ENCODE results near the gene KAT7.
A peak's percentile ranks its signal among the peaks of the same experiment; 100 is the strongest.

The KAT7 gene

GRCh38 chr17:49776551-49777300, 11.8 kb upstream of the KAT7 start:
- TF ChIP-seq GATA3 (IDR thresholded peaks at IDR 0.05; ENCODE audit: low read depth, low read length) (no peak), GATA2 (IDR thresholded peaks at IDR 0.05; ENCODE audit: low read depth, low read length) (no peak)

DNA sequence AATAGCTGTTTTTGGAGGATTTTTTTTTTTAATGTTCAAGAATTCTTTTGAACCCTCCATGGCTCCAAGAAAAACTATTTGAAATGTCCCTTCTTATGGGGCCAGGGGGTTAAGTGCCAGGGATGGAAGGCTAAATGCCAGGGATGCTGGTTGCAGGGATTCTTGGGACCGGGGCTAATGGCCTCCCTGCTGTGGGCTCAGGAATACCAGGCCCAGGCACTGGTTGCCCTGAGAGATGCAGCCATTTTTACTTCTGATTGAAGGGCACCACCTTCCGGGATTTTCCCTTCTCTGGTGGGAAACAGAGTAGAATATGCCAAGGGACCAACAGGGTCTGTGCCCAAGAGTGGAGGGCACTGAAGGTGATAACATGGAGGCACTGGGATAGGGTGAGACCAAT, 10.9 kb upstream of the KAT7 start:
- TF ChIP-seq GATA2 (IDR thresholded peaks at IDR 0.05; ENCODE audit: low read depth, low read length) (no peak), GATA3 (IDR thresholded peaks at IDR 0.05; ENCODE audit: low read depth, low read length) (no peak)

DNA sequence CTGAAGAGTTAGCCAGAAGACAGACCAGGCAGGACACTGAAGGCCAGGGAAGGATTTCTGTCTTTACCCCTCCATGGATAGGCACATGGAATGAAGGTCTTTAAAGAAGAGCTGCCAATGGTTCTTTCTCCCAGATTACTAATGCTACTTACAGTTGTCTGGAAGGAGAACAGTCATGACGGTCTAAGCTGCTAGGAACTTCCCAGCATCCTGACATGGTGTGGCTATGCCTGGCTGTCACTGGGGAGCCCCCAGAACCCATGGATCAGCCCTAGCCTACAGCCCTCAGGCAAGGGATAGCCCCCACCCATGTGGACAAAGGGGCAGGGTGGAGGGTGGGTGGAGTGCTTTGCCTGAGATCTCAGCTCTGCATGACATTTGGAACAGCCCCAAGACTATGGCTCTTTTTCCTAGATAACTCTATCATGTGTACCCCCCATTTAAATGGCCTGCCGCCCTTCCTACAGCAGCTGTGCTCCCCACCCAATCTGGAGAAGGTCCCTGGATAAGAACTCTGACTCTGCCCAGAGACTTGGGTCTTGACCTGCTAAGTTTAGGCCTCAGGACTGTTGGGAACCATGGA, 9.2 kb upstream of the KAT7 start:
- TF ChIP-seq GATA3 (IDR thresholded peaks at IDR 0.05; ENCODE audit: low read depth, low read length) (no peak), GATA2 (IDR thresholded peaks at IDR 0.05; ENCODE audit: low read depth, low read length) (no peak)

- TF ChIP-seq GATA3 (IDR thresholded peaks at IDR 0.05; ENCODE audit: low read depth, low read length) = no peak
- no peak for TF ChIP-seq GATA2 (IDR thresholded peaks at IDR 0.05; ENCODE audit: low read depth, low read length)
Measured at GRCh38 chr17:49779739-49780231, 8.7 kb upstream of the KAT7 start.

GRCh38 chr17:49783071-49783715, 5.3 kb upstream of the KAT7 start:
- TF ChIP-seq GATA3 (IDR thresholded peaks at IDR 0.05; ENCODE audit: low read depth, low read length) = no peak
- no peak for TF ChIP-seq GATA2 (IDR thresholded peaks at IDR 0.05; ENCODE audit: low read depth, low read length)

- no peak for TF ChIP-seq GATA2 (IDR thresholded peaks at IDR 0.05; ENCODE audit: low read depth, low read length)
- no peak for TF ChIP-seq GATA3 (IDR thresholded peaks at IDR 0.05; ENCODE audit: low read depth, low read length)
Measured at GRCh38 chr17:49783791-49784190, 4.7 kb upstream of the KAT7 start.

GRCh38 chr17:49784636-49785035, 3.8 kb upstream of the KAT7 start:
- TF ChIP-seq GATA2 (IDR thresholded peaks at IDR 0.05; ENCODE audit: low read depth, low read length) (no peak), GATA3 (IDR thresholded peaks at IDR 0.05; ENCODE audit: low read depth, low read length) (no peak)

DNA sequence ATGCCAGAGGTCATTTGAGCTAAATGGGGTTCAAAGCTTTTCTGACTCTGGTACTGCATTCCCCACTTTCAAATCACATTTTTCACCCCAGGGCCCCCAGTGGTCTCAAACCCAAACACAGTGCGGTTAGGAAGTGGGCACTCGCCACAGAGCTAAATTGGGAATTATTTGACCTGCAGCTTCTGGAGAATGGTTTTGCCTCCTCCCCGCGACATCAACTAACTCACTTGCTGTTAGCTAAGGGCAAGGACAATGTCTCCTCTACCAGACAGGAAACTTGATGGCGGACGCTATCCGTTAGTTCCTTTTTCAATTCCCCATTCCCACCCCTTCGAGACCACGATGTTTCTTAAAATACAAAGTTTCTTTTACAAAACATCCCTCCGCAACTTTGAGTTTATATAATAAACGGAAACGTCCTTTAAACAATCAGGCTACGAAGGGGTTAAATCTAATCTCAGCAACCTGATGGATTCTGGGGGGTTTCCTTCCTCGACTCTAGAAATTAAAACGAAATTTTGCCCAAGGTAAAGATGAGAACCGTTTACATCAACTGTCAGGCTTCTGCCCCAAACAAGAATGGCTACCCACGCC, 500 bp upstream of the KAT7 start:
- TF ChIP-seq GATA2 (IDR thresholded peaks at IDR 0.05; ENCODE audit: low read depth, low read length) (peak; percentile 39; the same call in 1 of the 2 replicates), GATA3 (IDR thresholded peaks at IDR 0.05; ENCODE audit: low read depth, low read length) (no peak)

- TF ChIP-seq GATA3 (IDR thresholded peaks at IDR 0.05; ENCODE audit: low read depth, low read length) (no peak), GATA2 (IDR thresholded peaks at IDR 0.05; ENCODE audit: low read depth, low read length) (no peak)
Measured at GRCh38 chr17:49789243-49789578, 730 bp downstream of the KAT7 start.

DNA sequence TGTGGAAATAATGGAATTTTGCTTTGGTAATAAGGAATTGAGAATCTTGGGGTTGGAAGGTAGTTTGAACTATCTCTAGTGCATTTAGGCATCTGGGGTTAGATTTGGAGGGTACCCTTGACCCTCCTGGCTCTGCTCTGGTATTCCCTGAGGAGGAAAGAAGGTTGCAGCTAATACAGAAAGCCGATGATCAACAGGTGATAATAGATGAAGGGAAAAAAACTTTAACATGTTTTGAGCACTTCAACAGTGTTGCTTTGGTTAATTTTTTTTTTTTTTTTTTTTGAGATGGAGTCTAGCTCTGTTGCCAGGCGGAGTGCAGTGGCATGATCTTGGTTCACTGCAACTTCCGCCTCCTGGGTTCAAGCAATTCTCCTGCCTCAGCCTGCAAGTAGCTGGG, 4.8 kb downstream of the KAT7 start:
- TF ChIP-seq GATA3 (IDR thresholded peaks at IDR 0.05; ENCODE audit: low read depth, low read length) (no peak), GATA2 (IDR thresholded peaks at IDR 0.05; ENCODE audit: low read depth, low read length) (no peak)

GRCh38 chr17:49795372-49795771, 6.9 kb downstream of the KAT7 start:
- TF ChIP-seq GATA3 (IDR thresholded peaks at IDR 0.05; ENCODE audit: low read depth, low read length) (no peak), GATA2 (IDR thresholded peaks at IDR 0.05; ENCODE audit: low read depth, low read length) (no peak)

- TF ChIP-seq GATA2 (IDR thresholded peaks at IDR 0.05; ENCODE audit: low read depth, low read length) (no peak), GATA3 (IDR thresholded peaks at IDR 0.05; ENCODE audit: low read depth, low read length) (no peak)
Measured at GRCh38 chr17:49798182-49798581, 9.7 kb downstream of the KAT7 start.

GRCh38 chr17:49798738-49799137, 10.3 kb downstream of the KAT7 start:
- TF ChIP-seq GATA2 (IDR thresholded peaks at IDR 0.05; ENCODE audit: low read depth, low read length) = no peak
- TF ChIP-seq GATA3 (IDR thresholded peaks at IDR 0.05; ENCODE audit: low read depth, low read length) = no peak

DNA sequence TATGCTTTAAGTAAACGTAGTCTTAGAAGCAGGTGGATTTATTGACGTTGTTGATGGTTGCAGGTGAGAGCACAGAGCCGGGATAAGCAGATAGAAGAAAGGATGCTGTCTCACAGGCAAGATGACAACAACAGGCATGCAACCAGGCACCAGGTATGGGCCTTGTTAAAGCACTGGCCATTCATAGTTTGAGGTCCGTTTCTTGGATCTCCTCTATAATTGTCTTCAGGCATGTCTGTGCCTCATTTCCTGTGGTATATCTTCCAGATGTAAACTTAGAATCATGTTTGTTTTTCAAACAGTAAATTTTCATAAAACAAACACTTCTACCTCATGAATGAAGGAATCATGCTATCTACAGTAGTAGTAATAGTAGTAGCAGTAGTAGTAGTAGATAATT, 20.6 kb downstream of the KAT7 start:
- TF ChIP-seq GATA2 (IDR thresholded peaks at IDR 0.05; ENCODE audit: low read depth, low read length) = no peak
- no peak for TF ChIP-seq GATA3 (IDR thresholded peaks at IDR 0.05; ENCODE audit: low read depth, low read length)

Data from SH-SY5Y (cell line).